Liver (tissue), 3 donors: ENCODE measurements around the gene CRELD2.
A peak's percentile ranks its signal among the peaks of the same experiment; 100 is the strongest.

Source experiments
- CTCF ChIP-seq: fragments of 150-350 bp; IDR thresholded peaks from 2 replicates; pipeline ENCODE4 v1.5.1; 2017; ENCODE audit warnings: improper control_type of control experiment, low read depth, low read length; ENCODE audit not compliant: missing input control
- HNF4G ChIP-seq: IDR thresholded peaks from 2 replicates; pipeline ENCODE4 v1.6.1; 2016; ENCODE audit warnings: antibody characterized with exemption
- JUND ChIP-seq, 2 donors: IDR thresholded peaks; 2 replicates each; pipeline ENCODE4 v1.6.1; 2016; ENCODE audit warnings: antibody characterized with exemption in 2 of 2
- MAX ChIP-seq: IDR thresholded peaks from 2 replicates; pipeline ENCODE4 v1.6.1; 2016; ENCODE audit warnings: antibody characterized with exemption
- RAD21 ChIP-seq, 2 donors: IDR thresholded peaks; 2 replicates each; pipeline ENCODE4 v1.6.1; 2016; ENCODE audit warnings: antibody characterized with exemption in 2 of 2, mild to moderate bottlenecking in 2 of 2
- REST ChIP-seq: IDR thresholded peaks from 2 replicates; pipeline ENCODE4 v1.6.1; 2016; ENCODE audit warnings: antibody characterized with exemption, mild to moderate bottlenecking
- SP1 ChIP-seq: IDR thresholded peaks from 2 replicates; pipeline ENCODE4 v1.6.1; 2018; ENCODE audit warnings: antibody characterized with exemption, mild to moderate bottlenecking
- TAF1 ChIP-seq: conservative IDR thresholded peaks from 2 replicates; pipeline ENCODE4 v1.6.1; 2016; ENCODE audit warnings: antibody characterized with exemption, mild to moderate bottlenecking
- YY1 ChIP-seq: IDR thresholded peaks from 2 replicates; pipeline ENCODE4 v1.6.1; 2016; ENCODE audit warnings: antibody characterized with exemption, mild to moderate bottlenecking
- ZBTB33 ChIP-seq: IDR thresholded peaks from 2 replicates; pipeline ENCODE4 v1.6.1; 2016; ENCODE audit warnings: antibody characterized with exemption
- donor health status: healthy.
- donor health status: healthy.

- no peak for TF ChIP-seq SP1
- no peak for TF ChIP-seq CTCF
- TF ChIP-seq TAF1 = no peak
- peak; percentile 36 for TF ChIP-seq REST
- TF ChIP-seq YY1 = no peak
- TF ChIP-seq ZBTB33 = no peak
- no peak for TF ChIP-seq MAX
- TF ChIP-seq HNF4G = no peak
- TF ChIP-seq JUND (IDR thresholded peaks at IDR 0.05) = no peak
- TF ChIP-seq RAD21 (IDR thresholded peaks at IDR 0.05) = no peak
These were observed 762 bp downstream of the CRELD2 start for GRCh38 chr22:49918911-49919881.
